Measurements from ENCODE around the gene NAP1L4.

DNA sequence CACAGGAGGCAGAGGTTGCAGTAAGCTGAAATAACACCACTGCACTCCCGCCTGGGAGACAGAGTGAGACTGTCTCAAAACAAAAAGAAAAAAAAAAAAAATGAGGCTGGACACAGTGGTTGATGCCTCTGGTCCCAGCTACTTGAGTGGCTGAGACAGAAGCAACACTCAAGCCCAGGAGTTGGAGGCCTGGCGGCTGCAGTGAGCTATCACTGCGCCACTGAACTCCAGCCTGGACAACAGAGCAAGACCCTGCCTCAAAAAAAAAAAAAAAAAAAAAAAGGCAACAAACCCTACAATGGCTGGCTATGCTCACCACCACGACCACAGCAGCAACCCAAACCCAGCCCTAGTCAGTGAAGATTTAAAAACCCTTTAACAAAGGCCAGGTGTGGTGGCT lies 8.2 kb downstream of the NAP1L4 start:
- TF ChIP-seq, protein P1, sequence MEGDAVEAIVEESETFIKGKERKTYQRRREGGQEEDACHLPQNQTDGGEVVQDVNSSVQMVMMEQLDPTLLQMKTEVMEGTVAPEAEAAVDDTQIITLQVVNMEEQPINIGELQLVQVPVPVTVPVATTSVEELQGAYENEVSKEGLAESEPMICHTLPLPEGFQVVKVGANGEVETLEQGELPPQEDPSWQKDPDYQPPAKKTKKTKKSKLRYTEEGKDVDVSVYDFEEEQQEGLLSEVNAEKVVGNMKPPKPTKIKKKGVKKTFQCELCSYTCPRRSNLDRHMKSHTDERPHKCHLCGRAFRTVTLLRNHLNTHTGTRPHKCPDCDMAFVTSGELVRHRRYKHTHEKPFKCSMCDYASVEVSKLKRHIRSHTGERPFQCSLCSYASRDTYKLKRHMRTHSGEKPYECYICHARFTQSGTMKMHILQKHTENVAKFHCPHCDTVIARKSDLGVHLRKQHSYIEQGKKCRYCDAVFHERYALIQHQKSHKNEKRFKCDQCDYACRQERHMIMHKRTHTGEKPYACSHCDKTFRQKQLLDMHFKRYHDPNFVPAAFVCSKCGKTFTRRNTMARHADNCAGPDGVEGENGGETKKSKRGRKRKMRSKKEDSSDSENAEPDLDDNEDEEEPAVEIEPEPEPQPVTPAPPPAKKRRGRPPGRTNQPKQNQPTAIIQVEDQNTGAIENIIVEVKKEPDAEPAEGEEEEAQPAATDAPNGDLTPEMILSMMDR (IDR thresholded peaks at IDR 0.05) = no peak
- TF ChIP-seq POLR2A (IDR thresholded peaks at IDR 0.05) = no peak

Measured in right lobe of liver (tissue), 4 donors.